ENCODE data around the gene NGDN.
"Not testable (repeated sequence)": the region's sequence is repeated elsewhere in the genome, so short reads cannot be mapped to it uniquely, and the experiment has no call there.

NGDN gene

DNA sequence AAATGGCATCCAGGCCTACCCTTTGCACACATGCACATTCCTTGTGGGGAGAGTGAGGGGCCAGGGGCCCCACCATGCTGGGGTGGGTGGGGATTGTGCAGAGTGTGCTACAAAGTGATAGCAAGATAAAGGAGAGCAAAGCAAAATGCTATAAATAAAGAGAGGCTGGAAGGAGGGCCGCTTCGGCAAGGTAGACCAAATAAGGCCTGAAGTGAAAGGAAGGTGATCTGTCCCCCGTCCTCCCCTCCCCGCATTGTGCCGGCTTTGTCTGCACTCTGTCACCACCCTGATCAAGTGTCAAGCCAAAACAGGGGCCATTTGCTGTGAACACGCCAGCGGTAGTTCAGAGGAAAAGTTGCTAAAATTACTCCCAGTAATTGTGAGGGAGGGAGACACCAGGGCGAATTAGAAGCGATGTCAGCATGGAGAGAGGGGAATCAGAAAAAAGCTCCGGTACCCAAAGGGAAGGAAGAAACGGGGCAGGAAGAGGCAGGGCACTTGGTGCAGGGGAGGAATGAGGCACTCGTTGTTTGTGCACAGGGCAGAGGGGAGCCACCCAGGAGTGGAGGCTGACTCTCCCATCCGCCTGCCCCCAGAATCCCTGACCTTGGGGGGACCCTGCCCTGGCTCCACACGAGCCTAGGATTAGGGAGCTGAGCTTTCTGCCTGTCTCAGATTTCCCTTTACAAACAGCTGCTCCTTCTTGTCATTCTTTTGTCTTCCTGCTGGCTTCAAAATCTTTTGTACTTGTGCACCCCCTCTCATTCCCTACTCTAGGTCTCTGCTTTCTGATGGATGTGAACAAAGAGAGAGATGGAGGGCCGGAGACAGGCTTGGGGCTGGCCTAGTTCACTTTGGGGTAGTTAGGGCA is 31.2 kb upstream of the NGDN start:
- DNase-seq (ENCODE audit: low spot score), result no peak

DNA sequence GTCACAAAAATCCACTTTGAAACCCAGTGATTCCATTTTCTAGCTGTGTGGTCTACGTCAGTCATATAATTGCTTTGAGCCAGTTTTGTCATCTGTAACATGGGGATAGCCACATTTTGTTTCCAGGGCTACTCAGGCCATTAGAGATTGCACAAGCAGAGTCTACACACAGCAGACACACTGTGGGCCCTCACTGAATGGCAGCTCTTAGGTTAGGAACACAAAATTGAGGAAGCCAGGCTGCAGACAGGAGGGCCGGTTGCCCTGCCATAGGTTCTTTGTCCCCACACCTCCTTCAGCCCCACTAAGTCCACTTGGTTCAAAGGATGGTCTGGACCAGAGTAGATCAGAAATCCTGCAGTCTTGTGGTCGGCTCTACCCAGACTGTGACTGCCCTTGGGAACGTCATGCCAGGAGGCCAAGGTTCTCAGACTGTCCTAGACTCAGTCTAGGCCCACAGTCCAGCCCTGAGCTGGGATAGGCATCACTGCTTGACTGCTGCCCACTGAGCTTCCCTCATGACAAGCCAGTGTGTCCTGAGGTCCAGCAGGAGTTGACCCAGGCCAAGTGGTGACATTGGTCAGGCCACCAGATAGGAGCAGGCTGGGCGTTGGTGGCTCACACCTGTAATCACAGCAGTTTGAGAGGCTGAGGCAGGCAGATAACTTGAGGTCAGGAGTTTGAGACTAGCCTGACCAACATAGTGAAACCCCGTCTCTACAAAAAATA is 30.2 kb upstream of the NGDN start:
- no peak for DNase-seq (ENCODE audit: low spot score)

DNA sequence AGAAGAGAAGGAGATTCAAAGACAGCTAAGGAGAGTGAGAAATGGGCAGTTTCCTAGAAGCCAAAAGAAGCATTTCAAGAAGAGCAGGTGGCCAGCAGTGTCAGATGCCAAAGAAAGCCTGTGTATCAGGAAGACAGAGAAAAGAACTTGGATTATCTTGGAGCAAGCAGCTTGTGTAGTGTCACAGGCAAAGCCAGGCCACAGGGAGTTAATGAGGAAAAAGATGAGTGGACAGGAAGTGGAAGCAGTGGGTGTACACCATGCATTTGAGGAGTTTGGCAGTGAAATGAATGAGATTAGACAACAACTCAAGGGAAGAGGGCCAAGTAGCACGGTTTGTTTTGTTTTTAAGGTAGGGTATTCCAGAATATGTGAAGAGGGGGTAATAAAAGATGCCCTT is 28.4 kb upstream of the NGDN start:
- DNase-seq (ENCODE audit: low spot score), result no peak

DNA sequence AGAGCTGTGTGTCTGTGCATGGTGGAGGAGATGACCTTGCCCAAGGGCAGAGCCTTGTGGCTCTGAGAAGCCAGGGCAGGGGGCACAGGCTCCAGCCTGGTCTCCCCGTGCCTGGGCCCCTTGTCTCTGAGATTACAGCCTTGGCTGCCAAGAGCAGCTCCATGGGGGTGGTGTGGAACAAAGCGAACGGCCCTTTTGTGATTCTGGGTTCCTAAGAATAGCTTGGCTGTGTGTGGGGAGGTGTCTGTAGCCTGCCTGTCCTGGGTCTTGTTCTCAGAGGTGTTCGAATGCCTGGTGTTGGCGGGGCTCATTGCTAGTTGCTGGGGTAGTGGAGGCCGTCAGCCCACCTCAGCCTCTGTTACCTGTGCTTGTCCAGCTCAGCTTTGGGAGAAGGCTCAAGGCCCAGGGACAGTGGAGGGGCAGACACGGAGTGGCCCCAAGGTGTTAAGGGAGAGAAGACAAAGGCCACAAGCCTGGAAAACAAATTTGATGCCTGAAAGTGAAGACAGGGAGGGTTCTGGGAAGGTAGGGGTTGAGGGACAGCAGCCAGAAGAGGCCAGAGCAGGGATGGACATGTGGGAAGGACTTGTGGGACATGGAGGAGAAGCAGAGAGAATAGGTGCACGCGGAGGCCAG is 26.7 kb upstream of the NGDN start:
- no peak for DNase-seq (ENCODE audit: low spot score)

DNA sequence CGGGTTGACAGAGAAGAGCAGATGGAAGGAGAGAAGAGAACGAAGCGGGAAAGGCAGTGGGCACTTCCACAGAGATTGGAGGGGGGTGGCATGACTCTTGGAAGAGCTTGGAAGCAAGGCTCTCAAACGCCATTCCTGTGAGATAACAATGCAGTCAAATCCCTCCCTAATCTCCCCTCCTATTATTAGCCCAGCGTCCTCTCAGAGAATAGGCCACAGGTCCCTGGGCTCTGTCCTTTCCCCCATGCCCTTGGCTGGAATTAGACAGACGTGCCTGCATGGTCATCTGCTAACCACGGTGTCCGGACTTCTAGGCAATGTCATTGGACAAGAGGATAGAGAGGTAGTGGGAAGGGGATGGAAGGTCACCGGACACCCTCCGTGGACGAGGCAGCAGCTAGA is 26.1 kb upstream of the NGDN start:
- DNase-seq (ENCODE audit: low spot score), result no peak

DNA sequence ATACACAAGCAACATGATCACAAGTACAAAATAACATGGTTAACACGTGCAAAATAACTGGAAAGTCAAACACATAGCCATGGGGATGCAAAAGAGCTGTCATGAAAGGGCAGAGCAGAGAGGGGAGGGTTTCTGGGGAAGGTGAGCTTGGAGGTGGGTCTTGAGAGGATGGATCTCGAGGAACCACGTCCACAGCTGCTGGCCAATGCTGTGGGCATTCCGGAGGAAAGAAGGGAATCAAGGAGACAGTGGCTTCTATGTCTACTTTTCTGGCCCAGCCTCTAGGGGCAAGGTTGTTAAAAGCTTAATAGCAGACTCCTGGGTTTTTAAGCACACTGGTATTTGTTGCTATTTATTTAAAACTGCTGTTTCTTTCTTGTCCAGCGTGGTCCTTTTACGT is 25.6 kb upstream of the NGDN start:
- no peak for DNase-seq (ENCODE audit: low spot score)

DNA sequence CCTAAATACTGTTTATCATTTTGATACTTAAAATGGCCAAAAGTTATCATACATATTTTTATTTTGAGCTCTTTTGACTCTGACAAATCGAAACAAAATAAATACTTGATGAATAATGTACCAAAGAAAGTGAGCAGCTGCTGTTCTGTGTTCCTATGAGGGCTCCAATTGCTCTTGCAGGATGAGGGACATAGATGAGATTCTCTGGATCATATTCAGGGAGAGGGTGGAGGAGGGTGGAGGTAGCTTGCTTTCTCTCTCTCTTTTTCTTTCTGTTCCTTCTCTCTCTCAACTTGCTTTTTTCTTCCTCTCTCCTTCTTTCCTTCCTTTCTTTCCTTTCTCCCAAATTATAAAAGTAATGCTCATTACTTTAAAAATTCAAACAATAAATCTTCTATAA is 25.2 kb upstream of the NGDN start:
- no peak for DNase-seq (ENCODE audit: low spot score)

DNA sequence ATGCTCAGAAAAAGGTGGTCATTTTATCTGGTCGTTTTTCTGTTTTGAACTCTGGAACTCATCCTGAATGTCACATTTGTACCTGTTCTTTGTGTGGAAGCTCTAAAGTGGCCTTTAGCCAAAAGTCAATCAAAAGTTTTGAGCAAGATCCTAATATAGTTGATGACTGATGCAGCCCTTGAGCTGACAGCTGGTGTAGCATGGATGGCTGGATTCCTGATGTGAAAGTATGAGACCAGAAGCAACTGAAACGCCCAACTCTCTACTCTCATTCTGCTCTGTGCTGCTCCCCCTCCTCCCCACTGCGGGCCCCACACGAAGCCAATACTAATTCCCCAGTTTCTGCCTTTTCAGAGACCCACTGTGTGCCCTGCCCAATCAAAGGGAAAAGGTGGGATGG is 23.7 kb upstream of the NGDN start:
- no peak for DNase-seq (ENCODE audit: low spot score)

DNA sequence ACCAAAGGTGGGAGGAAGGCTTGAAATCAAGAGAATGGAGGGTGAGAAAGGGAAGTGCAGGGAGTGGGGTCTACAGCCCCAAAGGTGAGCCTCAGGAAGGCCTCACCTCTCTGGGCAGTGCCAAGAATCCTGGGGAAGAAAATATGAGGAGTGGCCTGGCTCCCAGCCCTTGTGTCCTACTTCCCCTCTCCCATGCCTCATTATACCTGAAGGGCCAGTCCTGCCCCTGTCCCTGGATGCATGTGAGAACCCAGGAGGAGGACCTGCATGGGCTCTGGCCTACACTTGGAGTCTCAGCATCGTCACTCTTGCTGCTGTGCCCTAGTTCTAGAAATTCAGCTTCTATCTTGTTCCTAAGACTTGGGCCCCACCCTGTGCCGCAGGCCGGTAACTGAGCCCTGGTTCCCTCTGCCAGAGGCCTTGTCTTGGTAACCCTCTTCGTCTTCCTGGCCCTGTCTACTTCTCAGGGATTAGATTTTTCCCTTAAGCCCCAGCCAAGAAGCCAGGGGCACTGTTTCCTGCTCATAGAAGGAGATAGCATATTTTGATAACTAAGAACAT is 23.1 kb upstream of the NGDN start:
- DNase-seq (ENCODE audit: low spot score), result no peak

DNA sequence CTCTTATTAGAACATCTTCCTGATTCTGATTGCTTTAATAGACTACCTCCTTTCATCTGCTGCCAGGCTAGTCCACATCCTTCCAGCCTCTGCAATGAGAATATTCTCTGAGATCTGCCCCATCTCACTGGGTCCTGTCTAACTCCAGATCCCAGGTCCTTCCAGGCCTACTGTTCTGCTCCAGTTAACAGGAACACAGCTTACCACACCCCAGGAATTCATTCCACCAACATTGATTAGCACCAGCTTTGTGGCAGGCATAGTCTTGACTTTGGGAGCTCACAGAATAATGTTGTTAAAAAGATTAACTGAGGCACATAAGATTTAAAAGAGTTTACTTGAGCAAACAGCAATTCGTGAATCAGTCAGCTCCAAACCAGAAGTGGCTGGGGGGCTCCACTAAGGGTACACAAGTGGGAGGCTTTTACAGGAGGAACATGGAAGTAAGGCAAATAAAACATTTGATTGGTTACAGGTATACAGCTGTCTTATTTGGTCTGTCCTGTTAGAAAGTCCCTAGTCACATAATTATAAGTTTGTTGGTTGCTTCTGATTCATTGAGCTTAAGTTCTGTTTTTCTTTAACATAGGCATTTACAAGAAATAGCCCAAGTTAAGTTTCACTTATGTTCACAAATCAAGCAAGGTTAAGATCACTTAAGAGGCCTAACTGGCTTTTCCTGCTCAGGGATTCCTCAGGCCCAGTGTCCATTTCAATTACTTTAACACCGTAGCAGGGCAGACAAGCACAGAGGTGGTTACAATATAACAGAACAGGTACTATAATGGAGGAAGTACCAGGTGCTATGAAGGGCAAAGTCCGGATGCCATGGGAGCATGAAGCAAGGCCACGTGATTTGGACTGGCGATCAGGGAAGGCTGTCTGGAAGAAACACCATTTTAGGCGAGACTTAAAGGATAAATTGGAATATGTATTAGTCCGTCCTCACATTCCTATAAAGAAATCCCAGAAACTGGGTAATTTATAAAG is 21.8 kb upstream of the NGDN start:
- DNase-seq (ENCODE audit: low spot score), result no peak

DNA sequence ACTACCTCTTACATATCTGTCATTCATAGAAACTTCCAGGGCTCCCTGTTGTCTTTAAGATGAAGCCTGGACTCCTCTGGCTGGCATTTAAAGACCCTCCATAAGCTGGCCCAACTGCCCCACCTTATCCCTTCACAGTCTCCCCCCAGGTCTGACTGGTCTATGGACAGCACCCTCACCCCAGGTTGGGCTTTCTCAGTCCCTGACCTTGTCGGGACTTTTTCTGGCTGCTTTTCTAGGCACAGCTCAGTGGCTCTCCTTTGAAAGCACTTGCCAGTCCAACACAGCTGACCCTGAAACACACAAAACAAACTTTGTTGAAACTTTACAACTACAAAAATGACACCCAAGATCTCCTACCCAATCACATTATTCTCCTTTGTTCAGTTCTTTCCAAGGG is 20.2 kb upstream of the NGDN start:
- no peak for DNase-seq (ENCODE audit: low spot score)

DNA sequence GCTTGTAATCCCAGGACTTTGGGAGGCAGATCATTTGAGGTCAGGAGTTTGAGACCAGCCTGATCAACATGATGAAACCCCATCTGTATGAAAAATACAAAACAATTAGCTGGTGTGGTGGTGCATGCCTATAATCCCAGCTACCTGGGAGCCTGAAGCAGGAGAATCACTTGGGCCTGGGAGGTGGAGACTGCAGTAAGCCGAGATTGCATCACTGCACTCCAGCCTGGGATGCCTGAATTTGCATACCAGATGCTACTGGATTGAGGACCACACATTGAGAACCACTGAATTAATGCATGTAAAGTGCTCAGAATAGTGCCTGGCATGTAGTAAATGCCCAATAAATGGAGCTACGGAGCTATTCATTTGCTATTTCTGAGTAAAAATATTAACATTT is 19.1 kb upstream of the NGDN start:
- DNase-seq (ENCODE audit: low spot score), result no peak

DNA sequence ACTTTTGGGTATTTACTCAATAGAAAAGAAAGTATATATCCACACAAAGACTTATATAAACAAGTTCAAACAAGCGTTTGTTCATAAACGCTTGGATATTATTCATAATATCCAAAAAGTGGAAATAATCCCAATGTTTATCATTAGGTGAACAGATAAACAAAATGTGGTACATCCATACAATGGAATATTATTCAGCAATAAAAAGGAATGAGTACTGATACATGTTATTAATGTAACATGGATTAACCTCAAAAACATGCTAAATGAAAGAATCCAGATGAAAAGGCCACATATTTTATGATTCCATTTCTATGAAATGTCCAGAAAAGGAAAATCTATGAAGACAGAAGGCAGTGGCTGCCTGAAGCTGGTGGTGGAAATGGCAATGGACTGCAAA is 17.3 kb upstream of the NGDN start:
- DNase-seq (ENCODE audit: low spot score), result no peak

DNA sequence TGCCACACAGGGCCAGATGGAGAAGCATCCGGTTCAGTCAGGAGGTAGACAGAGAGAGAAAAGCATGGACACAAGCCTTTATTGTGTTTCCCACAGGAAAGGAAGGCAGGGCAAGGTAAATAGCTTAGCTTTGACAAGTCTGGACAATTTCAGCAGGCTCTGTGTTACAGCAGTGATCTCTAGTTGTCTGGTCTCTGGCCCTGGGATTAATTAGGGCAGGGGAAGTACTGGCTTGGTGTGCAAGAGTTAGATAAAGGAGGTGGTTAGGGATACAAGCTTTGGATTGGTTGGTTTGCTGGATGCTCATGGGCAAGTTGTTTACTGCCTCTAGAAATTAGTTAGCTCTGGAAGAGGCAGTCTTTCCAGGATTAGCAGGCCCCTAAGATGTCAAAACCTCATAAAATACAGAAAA is 15.1 kb upstream of the NGDN start:
- DNase-seq (ENCODE audit: low spot score), result no peak

DNA sequence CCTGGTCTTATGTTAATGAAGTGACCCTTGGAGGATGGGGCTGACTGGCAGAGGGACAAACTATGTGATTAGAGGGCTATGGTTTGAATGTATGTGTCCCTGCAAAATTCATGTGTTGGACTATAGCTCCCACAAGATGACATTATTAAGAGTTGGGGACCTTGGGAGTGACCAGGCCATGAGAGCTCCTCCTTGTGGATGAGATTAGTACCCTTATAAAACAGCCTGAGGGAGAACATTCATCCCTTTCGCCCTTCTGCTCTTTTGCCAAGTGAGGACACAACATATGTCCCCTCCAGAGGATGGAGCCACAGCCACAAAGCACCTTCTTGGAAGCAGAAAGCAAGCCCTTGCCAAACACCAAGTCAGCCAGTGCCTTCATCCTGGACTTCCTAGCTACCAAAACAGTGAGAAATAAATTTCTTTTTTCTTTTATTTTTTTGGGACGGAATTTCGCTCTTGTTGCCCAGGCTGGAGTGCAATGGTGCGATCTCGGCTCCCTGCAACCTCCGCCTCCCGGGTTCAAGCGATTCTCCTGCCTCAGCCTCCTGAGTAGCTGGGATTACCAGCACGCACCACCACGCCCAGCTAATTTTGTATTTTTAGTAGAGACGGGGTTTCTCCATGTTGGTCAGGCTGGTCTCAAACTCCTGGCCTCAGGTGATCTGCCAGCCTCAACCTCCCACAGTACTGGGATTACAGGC is 12.5 kb upstream of the NGDN start:
- not testable (repeated sequence) for DNase-seq (ENCODE audit: low spot score)

DNA sequence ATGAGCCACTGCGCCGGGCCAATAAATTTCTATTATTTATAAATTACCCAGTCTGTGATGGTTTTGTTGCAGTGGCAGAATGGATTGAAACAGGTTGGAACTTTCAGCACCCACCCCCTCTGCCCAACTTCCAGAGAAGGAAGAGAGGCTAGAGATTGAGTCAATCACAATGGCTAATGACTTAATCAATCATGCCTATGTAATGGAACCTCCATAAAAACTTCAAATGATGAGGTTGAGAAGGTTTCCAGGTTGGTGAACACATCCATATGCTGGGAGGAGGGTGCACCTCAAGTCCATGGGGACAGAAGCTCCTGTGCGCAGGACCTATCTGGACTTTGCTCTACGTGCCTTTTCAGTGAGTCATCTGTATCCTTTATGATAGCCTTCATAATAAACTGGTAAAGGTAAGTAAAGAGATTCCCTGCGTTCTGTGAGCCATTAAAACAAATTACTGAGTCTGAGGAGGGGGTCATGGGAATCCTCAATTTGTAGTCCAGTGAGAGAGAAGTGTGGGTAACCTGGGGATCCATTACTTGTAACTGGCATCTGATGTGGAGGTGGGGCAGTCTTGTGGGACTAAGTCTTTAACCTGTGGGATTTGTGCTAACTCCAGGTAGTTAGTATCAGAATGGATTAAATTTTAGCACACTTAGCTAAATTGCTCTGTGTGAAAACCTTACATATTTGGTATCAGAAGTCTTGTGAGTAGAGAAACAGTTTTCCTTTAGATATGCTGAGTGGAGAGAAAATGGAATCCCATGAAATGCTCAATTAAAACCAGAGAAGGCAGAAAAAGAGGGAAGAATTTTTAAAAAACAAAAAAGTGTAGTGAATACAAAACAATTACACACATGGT is 11.7 kb upstream of the NGDN start:
- no peak for DNase-seq (ENCODE audit: low spot score)

DNA sequence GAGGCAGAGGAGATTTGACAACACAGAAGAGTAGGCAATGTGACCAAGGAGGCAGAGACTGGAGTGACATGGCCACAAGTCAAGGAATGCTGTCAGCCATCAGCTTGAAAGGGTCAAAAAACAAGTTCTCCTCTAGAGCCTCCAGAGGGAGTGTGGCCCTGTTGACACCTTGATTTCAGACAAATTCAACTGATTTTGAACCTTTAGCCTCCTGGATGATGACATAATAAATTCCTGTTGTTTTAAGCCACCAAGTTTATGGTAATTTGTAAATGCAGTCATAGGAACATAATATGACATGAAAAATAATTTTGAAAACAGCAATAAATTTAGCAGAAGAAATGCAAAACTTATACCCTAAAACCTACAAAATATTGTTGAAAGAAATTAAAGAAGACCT is 8.5 kb upstream of the NGDN start:
- no peak for DNase-seq (ENCODE audit: low spot score)

DNA sequence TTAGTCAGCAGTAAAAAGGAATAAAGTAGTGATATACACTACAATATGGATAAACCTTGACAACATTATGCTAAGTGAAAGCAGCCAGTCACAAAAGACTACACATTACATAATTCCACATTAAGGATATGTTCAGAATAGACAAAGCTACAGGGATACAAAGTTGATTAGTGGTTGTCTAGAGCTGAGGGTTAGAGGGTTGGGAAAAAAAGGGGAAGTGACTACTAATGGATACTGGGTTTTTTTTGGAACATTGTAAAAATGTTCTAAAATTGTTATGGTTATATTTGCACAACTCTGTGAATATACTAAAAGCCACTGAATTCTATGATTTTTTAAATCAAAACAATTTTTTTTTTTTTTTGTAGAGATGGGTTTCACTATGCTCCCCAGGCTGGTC is 4.8 kb upstream of the NGDN start:
- DNase-seq (ENCODE audit: low spot score), result no peak

DNA sequence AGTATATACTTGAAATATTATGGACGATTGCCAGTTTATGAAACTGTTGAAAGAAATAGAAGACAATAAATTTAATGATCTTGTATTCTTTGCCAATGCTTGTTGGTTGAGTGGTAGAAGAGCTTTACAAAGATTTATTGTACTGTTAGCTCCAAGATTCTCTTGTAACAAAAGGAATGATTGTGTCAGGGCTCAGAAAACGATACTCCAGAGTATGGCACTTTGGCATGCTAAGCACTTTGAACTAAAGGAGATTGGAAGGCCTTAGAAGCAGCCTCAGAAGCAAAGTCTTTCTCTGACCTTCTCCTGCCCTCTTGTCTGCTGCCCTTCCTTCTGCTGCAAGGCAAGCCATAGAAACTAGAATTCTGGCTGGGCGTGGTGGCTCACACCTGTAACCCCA is 4.2 kb upstream of the NGDN start:
- no peak for DNase-seq (ENCODE audit: low spot score)

DNA sequence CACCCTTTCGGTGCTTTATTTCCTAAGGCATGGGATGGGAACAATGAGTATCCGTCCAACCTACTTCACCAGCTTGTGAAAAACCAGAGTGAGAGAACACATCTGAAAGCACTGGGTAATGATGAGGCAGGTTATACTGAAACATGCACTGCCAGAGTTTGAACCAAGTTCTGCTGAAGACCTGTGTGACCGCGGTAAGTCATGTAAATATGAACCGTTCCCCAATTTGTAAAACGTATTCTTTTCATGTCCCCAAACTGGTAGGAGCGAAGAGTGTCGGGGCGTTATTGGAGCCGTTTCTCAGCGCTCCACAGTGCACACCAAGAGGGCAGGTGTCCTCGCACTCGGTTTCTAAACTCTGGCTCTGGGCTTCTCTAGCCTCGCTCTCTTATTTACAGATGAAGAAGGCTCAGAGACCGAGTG is 788 bp upstream of the NGDN start:
- DNase-seq (ENCODE audit: low spot score), result no peak
